ENCODE data around the gene CCL4. TPM values are rescaled to one million over a fixed set of nuclear protein-coding genes. Genes with fewer than 3 reads are reported as not detected.
"Not testable (repeated sequence)": the region's sequence is repeated elsewhere in the genome, so short reads cannot be mapped to it uniquely, and the experiment has no call there.

The CCL4 gene
- polyA plus RNA-seq, 1 donor, result 0.76 TPM

- not testable (repeated sequence) for DNase-seq (ENCODE audit: low read depth)
Observed at GRCh38 chr17:36087897-36088572, 15.6 kb upstream of the CCL4 start.

GRCh38 chr17:36088670-36089338 lies 14.8 kb upstream of the CCL4 start:
- DNase-seq (ENCODE audit: low read depth), result no peak

GRCh38 chr17:36089339-36089865 lies 14.2 kb upstream of the CCL4 start:
- no peak for DNase-seq (ENCODE audit: low read depth)

GRCh38 chr17:36089888-36090836 lies 13.5 kb upstream of the CCL4 start, which contains the start of gene CCL3:
Gene CCL3, minus strand, starts transcription at chr17:36090143. Its CDS starts 85 bp downstream, at chr17:36090058.
- no peak for DNase-seq (ENCODE audit: low read depth)

GRCh38 chr17:36092230-36092629 lies 11.4 kb upstream of the CCL4 start:
- no peak for DNase-seq (ENCODE audit: low read depth)

GRCh38 chr17:36092715-36093114 lies 10.9 kb upstream of the CCL4 start:
- not testable (repeated sequence) for DNase-seq (ENCODE audit: low read depth)

GRCh38 chr17:36094232-36094631 lies 9.4 kb upstream of the CCL4 start:
- DNase-seq (ENCODE audit: low read depth), result no peak

- no peak for DNase-seq (ENCODE audit: low read depth)
Observed at GRCh38 chr17:36094746-36095145, 8.9 kb upstream of the CCL4 start.

GRCh38 chr17:36095992-36096391 lies 7.6 kb upstream of the CCL4 start:
- no peak for DNase-seq (ENCODE audit: low read depth)

GRCh38 chr17:36099004-36099403 lies 4.6 kb upstream of the CCL4 start:
- not testable (repeated sequence) for DNase-seq (ENCODE audit: low read depth)

GRCh38 chr17:36104246-36104645 lies 619 bp downstream of the CCL4 start:
- DNase-seq (ENCODE audit: low read depth), result not testable (repeated sequence)

- DNase-seq (ENCODE audit: low read depth), result no peak
Observed at GRCh38 chr17:36104701-36105181, 1.1 kb downstream of the CCL4 start.

GRCh38 chr17:36105781-36106492 lies 2.3 kb downstream of the CCL4 start:
- DNase-seq (ENCODE audit: low read depth), result no peak

GRCh38 chr17:36106493-36106835 lies 2.8 kb downstream of the CCL4 start:
- DNase-seq (ENCODE audit: low read depth), result no peak

- DNase-seq (ENCODE audit: low read depth), result no peak
Observed at GRCh38 chr17:36107660-36108059, 4.0 kb downstream of the CCL4 start.

- DNase-seq (ENCODE audit: low read depth), result not testable (repeated sequence)
Observed at GRCh38 chr17:36108265-36108664, 4.6 kb downstream of the CCL4 start.

GRCh38 chr17:36111068-36111490 lies 7.5 kb downstream of the CCL4 start:
- no peak for DNase-seq (ENCODE audit: low read depth)

GRCh38 chr17:36112572-36112971 lies 8.9 kb downstream of the CCL4 start:
- no peak for DNase-seq (ENCODE audit: low read depth)

- DNase-seq (ENCODE audit: low read depth), result not testable (repeated sequence)
Observed at GRCh38 chr17:36113131-36113530, 9.5 kb downstream of the CCL4 start.

GRCh38 chr17:36114971-36115648 lies 11.5 kb downstream of the CCL4 start:
- not testable (repeated sequence) for DNase-seq (ENCODE audit: low read depth)

GRCh38 chr17:36115649-36115977 lies 12.0 kb downstream of the CCL4 start:
- not testable (repeated sequence) for DNase-seq (ENCODE audit: low read depth)
